HG03571 (cell line): ENCODE results near the gene MRAS.
"Not testable (repeated sequence)": the region's sequence is repeated elsewhere in the genome, so short reads cannot be mapped to it uniquely, and the experiment has no call there.

ENCODE experiments used
- ATAC-seq: cut with Tn5 transposase; IDR thresholded peaks from one replicate; pipeline ENCODE4 v1.9.1; 2021; ENCODE audit not compliant: unreplicated experiment

Gene MRAS

DNA sequence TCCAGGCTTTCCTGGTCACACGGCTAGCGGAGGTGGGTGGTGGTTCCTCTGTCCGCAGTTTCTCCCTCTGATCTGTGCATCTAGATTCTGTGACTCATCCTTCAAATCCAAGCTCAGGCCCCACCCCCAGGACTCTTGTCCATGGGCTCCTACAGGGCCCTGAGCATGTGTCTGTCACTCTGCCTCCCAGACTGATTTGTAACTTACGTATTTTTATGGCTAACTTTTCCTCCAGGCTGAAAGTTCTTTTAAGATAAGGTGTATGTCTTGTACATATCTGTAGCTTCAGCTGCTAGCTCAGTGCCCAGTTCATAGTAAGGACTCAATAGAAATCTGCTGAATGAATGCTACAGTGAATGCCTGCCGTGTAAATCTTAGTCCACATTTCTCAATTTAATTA lies 94.1 kb downstream of the MRAS start:
- ATAC-seq = no peak

DNA sequence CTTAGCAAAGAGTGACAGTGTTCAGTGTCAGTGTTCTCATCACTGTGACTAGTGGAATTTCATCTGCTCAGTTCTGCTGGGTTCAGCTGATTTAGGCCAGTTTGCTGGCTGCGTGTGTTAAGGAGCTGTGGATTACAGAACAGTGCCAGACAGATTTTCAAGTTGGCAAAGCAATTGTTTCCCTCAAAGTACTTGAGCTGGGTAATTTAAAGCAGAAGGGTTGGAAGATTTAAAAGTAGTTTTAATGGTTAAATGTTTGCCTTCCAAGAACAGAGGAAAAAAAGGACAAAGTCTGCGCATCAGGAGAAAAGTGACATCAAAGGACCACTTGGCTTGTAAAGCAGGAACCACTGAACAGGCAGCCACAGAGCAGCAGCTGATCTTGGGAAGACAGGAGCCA lies 94.7 kb downstream of the MRAS start:
- ATAC-seq = no peak

DNA sequence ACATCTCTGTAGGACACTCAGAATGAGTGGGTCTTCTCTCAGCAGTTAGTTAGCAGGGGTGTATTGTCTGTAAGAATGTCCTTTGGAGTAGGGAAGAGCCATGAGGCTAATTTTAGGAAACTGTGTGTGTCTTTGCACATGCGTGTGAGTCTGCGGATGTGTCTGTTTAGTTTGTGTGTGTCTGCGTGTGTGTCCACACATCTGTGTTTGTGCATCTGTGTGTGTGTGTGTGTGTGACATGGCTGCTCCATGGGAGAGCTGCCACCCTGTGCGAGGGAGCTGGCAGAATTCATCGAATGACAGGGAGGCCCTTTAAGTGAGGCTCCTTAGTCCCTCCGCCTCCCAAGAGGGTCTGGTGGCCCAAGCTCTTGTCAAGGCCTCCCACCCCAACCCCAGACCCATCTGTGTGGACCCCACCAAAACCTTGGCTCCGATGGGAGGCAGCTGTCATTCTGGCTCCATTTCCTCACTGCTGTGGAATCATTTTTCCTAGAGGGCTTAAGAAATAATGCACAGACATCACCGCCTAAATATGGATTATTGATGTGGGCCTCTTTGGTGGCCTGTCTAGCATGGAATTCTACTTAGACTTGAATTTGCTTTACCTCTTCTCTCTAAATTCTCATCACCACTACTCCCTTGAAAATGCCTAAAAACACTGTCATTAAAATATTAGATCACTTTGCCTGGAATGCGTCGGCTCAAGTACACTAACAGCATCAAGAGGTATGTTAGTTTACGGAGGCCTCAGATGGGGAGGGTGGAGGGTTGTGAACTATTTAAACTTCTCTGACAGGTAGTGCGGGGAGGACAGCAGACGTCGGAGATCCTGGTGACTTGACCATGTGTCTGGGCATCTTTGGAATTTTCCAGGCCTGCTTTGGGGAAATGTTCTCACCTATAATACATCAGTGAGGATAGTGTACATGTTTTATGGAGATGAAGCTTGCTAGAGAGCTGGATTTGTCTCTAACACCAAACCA lies 95.4 kb downstream of the MRAS start:
- ATAC-seq = no peak

DNA sequence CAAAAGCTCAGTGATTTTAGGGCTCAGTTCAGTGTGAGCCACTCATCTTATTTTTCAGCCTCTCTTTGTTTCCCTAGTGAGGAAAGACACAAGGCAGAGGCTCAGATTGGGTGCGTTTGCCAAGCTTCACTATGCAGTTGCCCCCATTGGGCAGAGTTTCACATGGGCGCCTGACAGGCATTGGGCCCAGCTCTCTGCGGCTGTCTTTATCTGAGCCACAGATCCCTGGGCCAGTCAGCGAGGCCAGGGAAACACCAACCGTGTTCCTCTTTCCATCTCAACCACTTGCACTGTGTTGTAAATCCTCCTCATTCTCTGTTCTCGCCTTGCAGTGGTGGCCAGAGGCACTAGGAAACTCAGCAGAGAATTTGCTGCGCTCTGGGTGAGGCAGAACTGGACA lies 96.9 kb downstream of the MRAS start:
- ATAC-seq = no peak

DNA sequence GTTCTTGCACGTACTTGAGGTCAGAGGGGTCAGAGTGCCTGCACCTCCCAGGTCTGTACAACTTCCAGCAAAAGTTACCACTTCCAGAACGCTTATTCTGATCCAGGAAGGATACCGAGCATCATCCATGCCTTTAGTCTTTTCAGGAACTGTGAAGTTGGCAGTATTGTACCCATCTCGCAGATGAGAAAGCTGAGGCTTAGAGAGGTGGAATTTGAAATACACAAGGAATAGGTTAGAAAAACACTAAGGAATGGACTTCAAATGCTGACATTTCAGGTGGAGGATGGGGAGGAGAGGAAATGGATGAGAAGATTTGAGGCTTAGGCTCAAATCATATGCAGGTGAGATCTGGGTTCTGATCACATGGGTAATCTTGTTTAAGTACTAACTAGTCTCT lies 97.3 kb downstream of the MRAS start:
- no peak for ATAC-seq

DNA sequence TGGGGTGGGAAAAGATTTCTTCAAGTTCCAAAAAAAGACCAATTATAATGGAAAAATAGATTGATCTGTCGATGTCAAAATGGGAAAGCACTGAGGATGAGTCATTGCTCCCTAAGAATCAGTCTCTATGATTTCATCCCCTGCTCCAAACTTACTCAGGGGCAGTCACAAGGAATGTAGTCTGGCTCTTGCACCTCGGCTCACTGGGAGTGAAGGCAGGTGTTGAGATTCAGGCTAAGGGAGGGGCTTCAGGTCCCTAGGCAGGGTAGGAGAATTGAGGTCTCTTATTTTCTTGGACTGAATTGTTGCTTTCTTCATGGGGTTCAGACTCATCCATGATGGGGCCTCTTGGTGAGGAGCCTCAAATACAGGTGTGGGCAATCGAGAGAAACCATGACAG lies 100.3 kb downstream of the MRAS start:
- no peak for ATAC-seq

DNA sequence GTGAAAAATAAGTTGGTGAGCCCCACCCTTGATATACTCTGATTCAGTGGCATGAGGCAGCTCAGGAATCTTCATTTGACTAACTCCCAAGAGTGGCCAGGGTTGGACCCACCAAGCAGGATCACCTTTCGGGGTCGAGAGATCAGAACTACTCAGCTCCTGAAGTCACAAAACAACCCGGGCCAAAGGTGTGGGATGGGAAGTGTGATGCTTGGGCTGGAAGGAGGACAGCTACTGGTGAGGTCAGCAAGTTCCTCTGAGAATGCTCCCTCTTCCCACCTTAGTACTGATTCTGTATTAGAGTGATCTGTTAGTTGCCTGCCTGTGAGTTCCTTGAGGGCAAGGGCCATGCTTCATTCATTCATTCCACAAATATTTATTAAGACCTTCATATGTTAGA lies 101.1 kb downstream of the MRAS start:
- no peak for ATAC-seq

DNA sequence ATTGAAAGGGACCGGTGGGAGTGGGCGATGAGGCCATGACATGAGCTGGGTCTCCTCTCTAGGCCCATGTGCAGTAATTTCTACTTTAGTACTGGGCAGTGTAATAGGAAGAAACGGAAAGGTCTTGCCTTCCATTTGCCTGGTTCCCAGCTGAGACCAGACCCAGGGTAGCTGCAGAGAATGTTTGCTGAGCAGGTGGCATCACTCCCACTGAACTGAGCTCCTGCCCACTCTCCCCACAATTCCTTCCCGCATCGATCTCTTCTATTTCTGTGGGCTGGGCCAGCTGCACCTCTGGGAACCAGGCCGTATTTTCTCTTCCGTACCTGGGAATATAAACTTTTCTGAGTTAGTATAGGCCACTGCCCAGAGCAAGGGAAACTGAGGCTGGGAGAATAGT lies 101.8 kb downstream of the MRAS start:
- ATAC-seq = no peak

DNA sequence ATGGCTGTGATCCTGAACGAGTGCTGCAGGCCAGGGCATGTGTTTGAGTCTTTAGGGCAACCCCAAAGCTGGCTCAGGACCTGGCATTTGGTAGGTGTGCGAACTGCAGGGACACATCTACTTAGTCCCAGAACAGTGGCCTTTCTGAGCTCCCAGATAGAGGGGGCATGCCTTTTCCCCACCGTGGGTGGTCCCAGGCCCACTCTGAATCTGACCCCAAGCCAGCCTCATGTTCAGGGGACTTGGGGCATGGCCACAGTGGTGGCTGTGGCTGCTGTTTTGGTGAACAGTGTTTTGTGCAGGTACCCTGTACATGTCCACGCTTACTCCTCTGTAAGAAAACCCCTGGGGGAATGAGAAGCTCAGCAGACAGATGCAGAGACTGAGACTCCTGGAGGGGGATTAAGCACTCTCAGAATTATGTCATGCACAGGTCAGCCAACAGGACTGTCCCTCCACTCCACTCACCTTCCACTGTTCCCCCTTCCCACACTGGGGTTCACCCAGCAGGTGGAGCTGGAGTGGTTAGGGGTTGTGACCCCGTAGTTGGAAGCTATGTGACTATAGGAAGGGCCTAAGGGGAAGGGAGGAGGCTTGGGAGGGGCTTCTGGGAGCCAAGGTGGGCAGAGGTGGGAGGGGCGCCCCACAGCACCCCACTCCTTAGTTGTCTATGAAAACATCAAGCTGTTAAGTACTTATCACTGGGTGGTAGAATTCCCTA lies 102.5 kb downstream of the MRAS start:
- ATAC-seq = no peak

DNA sequence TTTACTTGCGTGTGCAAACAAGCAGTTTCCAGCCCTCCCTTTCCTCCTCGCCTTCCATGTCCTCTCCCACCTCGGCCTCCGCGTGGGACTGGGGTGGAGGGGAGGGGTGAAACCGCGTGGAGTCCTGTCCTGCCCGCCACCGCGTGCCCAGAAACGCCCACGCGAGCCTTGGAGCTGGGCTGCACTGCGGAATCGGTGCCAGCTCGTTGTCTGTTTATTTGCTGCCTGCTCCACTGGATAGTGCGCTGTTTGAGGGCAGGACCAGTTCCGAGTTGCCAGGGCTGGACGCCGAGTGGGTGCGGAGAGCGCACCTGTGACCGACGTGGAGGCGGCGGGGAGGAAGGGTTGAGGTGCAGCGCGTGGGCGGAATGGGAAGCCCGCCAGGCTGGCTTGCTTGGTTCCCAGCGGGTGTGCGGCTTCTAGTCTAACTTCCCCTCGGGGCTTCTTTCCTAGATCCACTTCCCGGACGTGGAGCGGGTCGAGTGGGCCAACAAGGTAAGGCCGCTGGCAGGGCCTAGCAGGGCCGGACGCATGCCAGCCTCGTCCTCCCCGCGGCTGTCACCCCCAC lies 103.3 kb downstream of the MRAS start:
- ATAC-seq = no peak

DNA sequence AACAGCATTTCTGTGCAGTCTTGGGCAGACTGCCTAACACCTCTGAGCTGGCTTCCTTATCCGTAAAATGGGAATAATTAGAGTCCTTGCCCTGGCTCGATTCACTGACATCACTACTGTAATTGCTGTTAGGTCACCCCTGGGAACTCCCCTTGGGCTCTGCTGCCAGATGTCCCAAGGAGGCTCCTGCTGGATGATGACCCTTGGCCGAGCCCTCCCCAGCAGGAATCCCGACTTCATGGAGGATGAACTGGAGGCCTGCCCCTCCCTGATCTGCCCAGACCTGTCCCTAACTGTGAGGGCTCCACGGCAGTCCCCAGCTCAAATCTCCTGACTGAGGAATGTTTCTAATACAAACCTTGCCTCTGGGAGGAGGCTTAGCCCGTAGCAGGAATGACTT lies 104.1 kb downstream of the MRAS start:
- no peak for ATAC-seq

DNA sequence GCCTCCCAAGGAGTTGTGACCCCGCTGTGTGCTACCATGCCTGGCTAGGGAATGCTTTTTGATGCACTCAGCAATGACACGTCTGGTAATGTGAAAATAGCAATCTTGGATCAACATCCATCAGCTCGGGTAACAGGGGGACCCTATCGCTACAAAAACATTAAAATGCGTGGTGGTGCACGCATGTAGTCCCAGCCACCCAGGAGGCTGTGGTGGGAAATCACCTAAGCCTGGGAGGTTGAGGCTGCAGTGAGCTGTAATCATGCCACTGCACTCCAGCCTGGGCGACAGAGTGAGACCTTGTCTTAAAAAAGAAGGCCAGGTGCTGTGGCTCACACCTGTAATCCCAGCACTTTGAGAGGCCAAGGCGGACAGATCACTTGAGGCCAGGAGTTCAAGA lies 105.6 kb downstream of the MRAS start:
- not testable (repeated sequence) for ATAC-seq
